ENCODE measurements around the gene GCNA. TPM values are rescaled to one million over a fixed set of nuclear protein-coding genes. Genes with fewer than 3 reads are reported as not detected.

The GCNA gene, protein sequence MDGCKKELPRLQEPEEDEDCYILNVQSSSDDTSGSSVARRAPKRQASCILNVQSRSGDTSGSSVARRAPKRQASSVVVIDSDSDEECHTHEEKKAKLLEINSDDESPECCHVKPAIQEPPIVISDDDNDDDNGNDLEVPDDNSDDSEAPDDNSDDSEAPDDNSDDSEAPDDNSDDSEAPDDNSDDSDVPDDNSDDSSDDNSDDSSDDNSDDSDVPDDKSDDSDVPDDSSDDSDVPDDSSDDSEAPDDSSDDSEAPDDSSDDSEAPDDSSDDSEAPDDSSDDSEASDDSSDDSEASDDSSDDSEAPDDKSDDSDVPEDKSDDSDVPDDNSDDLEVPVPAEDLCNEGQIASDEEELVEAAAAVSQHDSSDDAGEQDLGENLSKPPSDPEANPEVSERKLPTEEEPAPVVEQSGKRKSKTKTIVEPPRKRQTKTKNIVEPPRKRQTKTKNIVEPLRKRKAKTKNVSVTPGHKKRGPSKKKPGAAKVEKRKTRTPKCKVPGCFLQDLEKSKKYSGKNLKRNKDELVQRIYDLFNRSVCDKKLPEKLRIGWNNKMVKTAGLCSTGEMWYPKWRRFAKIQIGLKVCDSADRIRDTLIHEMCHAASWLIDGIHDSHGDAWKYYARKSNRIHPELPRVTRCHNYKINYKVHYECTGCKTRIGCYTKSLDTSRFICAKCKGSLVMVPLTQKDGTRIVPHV
- total RNA-seq (2014; rRNA removed; shearing (Covaris generic)), result 0.53 and 0.83 TPM in 2 replicates

DNA sequence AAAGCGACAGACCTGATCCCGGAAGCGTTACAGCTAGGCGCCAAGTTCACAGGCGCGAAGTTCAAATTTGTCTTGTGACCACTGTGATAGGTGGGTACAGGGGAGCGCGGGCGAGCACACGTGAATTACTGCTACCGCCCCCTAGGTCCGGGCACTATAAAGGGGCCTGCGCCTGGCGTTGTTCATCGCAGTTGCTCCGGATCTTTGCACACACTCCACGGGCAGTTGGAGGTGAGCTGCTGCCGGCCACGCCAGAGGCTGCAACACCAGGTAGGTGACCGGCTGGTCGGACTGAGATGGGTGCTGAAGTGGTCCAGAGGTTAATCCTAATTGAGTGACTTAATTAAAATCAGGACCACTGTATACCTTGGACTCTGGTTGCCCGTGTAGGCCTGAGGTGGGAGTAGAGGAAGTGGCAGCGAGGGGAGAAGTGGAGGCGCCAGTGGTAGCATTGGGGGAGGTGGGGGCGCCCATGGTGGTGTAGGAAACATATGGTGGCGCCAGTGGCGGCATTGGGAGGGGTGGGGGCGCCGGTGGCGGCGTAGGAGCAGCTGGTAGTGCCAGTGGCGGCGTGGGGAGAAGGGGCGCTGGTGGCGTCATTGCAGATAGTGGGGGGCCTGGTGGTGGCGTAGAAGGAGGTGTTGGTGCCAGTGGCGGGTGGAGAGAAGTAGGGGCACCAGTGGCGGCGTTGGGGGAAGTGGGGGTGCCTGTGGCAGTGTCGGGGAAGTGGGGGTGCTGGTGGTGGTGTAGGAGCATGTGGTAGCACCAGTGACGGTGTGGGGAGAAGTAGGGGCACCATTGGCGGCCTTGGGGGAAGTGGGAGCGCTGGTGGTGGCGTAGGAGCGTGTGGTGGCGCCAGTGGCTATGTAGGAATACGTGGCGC lies at the start of gene GCNA:
Gene GCNA, plus strand, starts transcription at position 185 of the 883 bp plus-strand sequence. CDS start 2,385 bp downstream, outside the sequence.

DNA sequence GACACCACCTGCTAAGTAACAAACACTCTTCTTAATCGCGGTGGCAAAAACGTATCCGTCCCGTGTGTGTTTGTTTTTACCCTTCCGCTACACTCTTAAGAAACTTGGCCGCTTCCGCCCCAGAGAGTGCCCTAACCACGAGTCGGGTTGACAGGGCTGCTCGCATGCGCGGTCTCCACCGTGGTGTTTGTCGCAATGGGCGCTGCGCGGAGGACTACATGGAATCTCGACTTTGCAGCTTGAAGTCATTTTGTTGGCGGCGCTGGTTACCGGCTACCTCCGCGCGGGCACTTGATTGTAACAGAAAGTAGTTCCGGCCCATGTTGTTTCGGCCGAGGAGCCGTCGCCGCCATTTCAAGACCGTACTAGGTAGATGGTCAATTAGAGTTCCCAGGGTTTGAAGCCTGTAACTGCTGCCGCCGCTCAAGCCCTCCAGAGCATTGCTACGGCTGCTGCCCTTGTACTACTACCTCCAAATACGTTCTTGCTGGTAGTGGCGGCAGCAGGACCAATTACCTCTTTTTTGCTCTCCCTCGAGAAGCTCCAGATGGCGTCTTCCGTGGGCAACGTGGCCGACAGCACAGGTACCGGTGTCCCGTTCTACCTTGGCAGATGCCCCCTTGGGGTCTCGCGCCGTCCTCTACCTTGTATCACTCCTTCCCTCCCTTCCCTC lies 45.3 kb upstream of the GCNA start, which contains the start of gene OGT:
Gene OGT, plus strand, starts transcription at position 352 of the 673 bp plus-strand sequence. Its CDS starts 196 bp downstream, at position 548.

DNA sequence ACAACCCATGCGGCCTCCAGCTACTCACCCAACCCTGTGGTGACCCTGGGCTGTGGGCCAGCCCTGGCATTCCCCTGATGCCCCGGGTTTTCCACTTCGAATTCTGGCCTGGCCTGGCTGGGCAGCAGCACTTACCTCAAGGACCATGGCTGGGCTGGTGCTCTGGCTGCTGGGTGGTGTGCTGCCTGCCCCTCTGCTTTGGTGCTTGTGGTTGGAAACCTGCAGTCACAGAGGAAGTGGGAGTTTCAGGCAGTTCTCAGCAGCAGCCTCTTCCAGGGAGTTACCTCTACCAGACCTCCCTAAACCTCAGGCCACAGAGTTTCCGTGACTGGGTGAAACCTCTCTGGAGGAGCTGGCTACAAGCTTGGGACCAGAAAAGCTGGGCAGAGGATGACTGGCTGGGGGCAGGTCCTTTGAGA lies 40.1 kb downstream of the GCNA start, which contains the start of gene CXCR3:
Gene CXCR3, minus strand, starts transcription at position 209 of the 419 bp plus-strand sequence. Its CDS starts 62 bp downstream, at position 147.

Other genes starting within 250 kb of the GCNA start
- 62.0 and 66.4 TPM in 2 replicates for gene TAF1, start 212.1 kb upstream of the GCNA start, total RNA-seq (2014; rRNA removed; shearing (Covaris generic))
- 158 and 176 TPM in 2 replicates for gene OGT, start 45.3 kb upstream of the GCNA start, total RNA-seq (2014; rRNA removed; shearing (Covaris generic))
- gene CXCR3, start 40.1 kb downstream of the GCNA start, total RNA-seq (2014; rRNA removed; shearing (Covaris generic)), result not detected in 2 replicates
- not detected in 2 replicates for gene CXorf49, start 139.8 kb downstream of the GCNA start, total RNA-seq (2014; rRNA removed; shearing (Covaris generic))
- gene CXorf49B, start 184.9 kb downstream of the GCNA start, total RNA-seq (2014; rRNA removed; shearing (Covaris generic)), result not detected in 2 replicates